MCF 10A (cell line): Measurements from ENCODE around the gene KCNK5. TPM values are rescaled to one million over a fixed set of nuclear protein-coding genes. Genes with fewer than 3 reads are reported as not detected.

Experiments
- BruUV-seq: library from RNA; stranded (reverse); fragments of 400-500 nt; replicated peaks from 2 replicates; lab custom pipeline; 2021; lab: Mats Ljungman, UMichigan
- CTCF ChIA-PET: fragments of 300-600 bp; sonication (Branson Sonifier 250); formaldehyde crosslinking; extraction: SDS; loops from one replicate; lab custom pipeline; 2021; ENCODE audit warnings: antibody characterized with exemption, inconsistent platforms; lab: Yijun Ruan, JAX
- POLR2A ChIA-PET: fragments of 300-600, 350-650 bp; sonication (Branson Sonifier 250); formaldehyde crosslinking; extraction: SDS; loops from one replicate; lab custom pipeline; 2020; ENCODE audit warnings: antibody characterized with exemption, inconsistent platforms; lab: Yijun Ruan, JAX
- DNase-seq: peaks from one replicate; pipeline ENCODE4 v3.0.0-alpha.2; 2018; ENCODE audit not compliant: unreplicated experiment
- H3K27ac Mint-ChIP-seq: one replicate; pipeline ENCODE4 v1.8.0; 2022; ENCODE audit warnings: mild to moderate bottlenecking, low read depth, mixed read lengths; ENCODE audit not compliant: unreplicated experiment
- H3K27me3 Mint-ChIP-seq: one replicate; pipeline ENCODE4 v1.8.0; 2022; ENCODE audit warnings: mixed read lengths; ENCODE audit not compliant: insufficient read depth, unreplicated experiment
- H3K36me3 Mint-ChIP-seq: one replicate; pipeline ENCODE4 v1.8.0; 2022; ENCODE audit warnings: mild to moderate bottlenecking, moderate library complexity, mixed read lengths; ENCODE audit not compliant: insufficient read depth, unreplicated experiment
- H3K4me1 Mint-ChIP-seq: one replicate; pipeline ENCODE4 v1.8.0; 2022; ENCODE audit warnings: mixed read lengths; ENCODE audit not compliant: insufficient read depth, unreplicated experiment
- H3K4me3 Mint-ChIP-seq: one replicate; pipeline ENCODE4 v1.8.0; 2022; ENCODE audit warnings: mild to moderate bottlenecking, moderate library complexity, mixed read lengths; ENCODE audit not compliant: unreplicated experiment
- H3K9me3 Mint-ChIP-seq: one replicate; pipeline ENCODE4 v1.8.0; 2022; ENCODE audit warnings: mixed read lengths; ENCODE audit not compliant: unreplicated experiment
- CTCF ChIP-seq: fragments of 200-600 bp; IDR thresholded peaks from one replicate; pipeline ENCODE4 v1.8.0; 2022; ENCODE audit warnings: antibody characterized with exemption, mild to moderate bottlenecking; ENCODE audit not compliant: unreplicated experiment
- intact Hi-C: fragments of 100-400 bp; cut with micrococcal nuclease; formaldehyde crosslinking; loops from 2 replicates; pipeline ENCODE4 v1.14.1; 2022
- total RNA-seq: library from RNA; stranded (reverse); gene quantifications from 2 replicates; pipeline ENCODE4 v1.2.3, GENCODE V29; 2022

The KCNK5 gene
- total RNA-seq, 1 experiment from 2014 or later: 2.6 TPM

DNA sequence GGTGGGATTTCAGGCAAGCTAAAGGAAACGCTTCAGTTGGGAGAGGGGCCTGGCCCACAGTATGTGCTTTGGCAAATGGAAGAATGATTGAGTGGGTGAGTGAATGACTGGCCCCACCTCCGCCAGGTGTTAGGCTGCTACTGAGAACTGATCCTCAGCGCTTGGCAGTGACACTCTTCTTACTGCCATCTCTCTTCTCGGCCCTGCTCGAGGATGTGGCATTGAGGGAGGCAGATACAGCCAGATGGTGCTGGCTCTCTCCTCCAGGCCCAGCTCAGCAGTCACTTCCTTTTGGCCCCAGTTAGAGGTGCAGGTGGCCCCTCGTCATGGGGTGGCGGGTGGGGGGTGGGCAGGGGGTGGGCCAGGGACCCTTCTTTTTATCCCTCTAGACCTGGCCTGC, 38.9 kb upstream of the KCNK5 start:
- Mint-ChIP-seq H3K27ac (no peak overlapping the region), H3K9me3 (no peaks in the 10 kb centered on the region), H3K4me3 (no peak overlapping the region), H3K36me3 (no peaks in the 10 kb centered on the region), H3K4me1 (no peaks in the 10 kb centered on the region), H3K27me3 (no peaks in the 10 kb centered on the region)
- no peak for DNase-seq
- no TSS peak for BruUV-seq
- TF ChIP-seq CTCF: no peak
- intact Hi-C loops: no loop called here
- CTCF ChIA-PET: interaction anchor here (0.8 to 1.4 kb wide), 2 partner anchors 42 to 102 kb away, joined by 3 to 4 read pairs; no protein-coding TSS in a partner anchor
- POLR2A ChIA-PET: no interaction called here

DNA sequence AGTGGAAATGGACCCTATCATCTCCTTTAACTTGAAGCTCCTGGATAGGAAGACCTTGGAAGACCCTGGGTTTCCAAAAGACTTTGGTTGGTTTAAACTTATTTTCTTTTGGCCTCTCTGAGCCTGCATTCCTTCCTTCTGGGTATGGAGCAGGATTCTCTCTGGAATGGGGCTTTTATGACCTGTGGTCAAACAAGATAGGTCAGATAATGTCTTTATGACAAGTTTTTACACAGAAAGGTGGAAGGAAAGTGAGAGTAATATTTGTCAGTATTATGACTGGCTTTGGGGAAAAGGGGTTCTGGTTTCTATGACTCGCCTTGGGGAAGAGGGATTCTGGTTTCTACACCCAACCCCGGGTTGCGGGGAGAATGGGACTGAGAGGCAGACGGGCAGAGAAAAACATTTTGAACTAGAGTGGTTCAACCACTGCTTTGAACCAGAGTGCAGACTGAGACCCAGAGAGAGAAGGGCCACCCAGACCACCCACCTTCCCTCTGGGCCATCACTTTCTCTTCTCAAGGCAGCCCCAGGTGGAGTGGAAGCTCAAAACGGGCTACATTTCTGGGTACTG, 37.6 kb upstream of the KCNK5 start:
- CTCF ChIA-PET: no interaction called here
- POLR2A ChIA-PET: no interaction called here
- Mint-ChIP-seq H3K4me1 (no peaks in the 10 kb centered on the region), H3K9me3 (no peaks in the 10 kb centered on the region), H3K4me3 (no peak overlapping the region), H3K36me3 (no peaks in the 10 kb centered on the region), H3K27me3 (no peaks in the 10 kb centered on the region), H3K27ac (no peak overlapping the region)
- BruUV-seq: no TSS peak
- TF ChIP-seq CTCF: no peak
- intact Hi-C loops: no loop called here
- DNase-seq: no peak

DNA sequence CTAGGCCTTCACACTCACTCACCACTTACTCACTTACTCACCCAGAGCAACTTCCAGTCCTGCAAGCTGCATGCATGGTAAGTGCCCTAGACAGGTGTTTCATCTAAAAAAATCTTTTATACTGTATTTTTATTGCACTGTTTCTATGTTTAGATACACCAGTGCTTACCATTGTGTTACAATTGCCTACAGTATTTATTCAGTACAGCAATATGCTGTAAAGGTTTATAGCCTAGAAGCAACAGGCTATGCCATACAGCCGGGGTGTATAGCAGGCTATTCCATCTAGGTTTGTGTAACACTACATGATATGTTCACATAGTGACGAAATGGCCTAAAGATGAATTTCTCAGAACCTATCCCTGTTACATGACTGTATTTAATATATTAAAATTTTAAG, 37.1 kb upstream of the KCNK5 start:
- Mint-ChIP-seq H3K27ac (no peak overlapping the region), H3K9me3 (no peaks in the 10 kb centered on the region), H3K4me3 (no peak overlapping the region), H3K27me3 (no peaks in the 10 kb centered on the region), H3K36me3 (no peaks in the 10 kb centered on the region), H3K4me1 (no peaks in the 10 kb centered on the region)
- TF ChIP-seq CTCF: no peak
- no TSS peak for BruUV-seq
- no peak for DNase-seq
- ChIA-PET POLR2A (no interaction called here), CTCF (no interaction called here)
- intact Hi-C loops: no loop called here

DNA sequence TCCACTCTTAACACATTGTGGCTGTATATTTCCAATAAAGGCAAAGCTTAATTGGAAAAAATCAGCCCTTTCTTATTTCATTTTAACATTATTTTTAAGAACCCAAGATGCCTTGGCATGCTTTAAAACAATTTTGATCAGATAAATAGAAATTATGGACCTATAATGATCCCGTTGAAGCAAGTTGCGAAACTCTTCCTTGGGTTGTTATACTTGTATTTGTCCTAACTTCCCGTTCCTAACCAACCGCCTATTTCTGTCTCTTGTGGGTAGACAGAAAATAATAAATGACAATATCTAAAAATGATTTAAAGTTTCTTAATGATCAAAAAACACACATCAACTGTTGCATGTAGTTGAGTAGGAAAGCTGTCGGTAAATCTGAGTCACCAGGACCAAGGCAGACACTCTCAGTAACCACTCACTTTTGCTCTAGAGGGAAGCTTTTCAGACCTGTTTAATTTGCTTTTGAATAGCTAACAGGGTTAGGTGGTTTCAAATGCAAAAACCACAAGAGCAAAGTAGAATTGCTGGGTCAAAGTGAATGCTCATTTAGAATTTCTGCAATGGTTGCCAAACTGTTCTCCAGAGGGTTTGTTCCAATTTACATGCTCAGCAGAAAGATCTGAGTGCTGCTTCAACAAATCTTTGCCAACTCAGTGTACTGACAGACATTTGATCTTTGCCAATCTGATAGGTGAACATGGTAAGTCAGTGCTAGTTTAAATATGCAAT, 34.2 kb upstream of the KCNK5 start:
- Mint-ChIP-seq H3K4me3 (no peak overlapping the region), H3K36me3 (no peaks in the 10 kb centered on the region), H3K4me1 (no peaks in the 10 kb centered on the region), H3K27ac (no peak overlapping the region), H3K27me3 (peaks cover 11% of the 10 kb centered on the region), H3K9me3 (no peaks in the 10 kb centered on the region)
- ChIA-PET CTCF (interaction anchor here (0.6 to 2.4 kb wide), 8 partner anchors 8 to 1204 kb away, joined by 3 to 18 read pairs (median 3); no protein-coding TSS in a partner anchor), POLR2A (interaction anchor here (0.5 to 0.9 kb wide), 2 partner anchors 78 to 84 kb away, joined by 3 read pairs; no protein-coding TSS in a partner anchor)
- BruUV-seq: no TSS peak
- intact Hi-C loops: no loop called here
- DNase-seq: no peak
- TF ChIP-seq CTCF: no peak
